Hematopoietic multipotent progenitor cell treated with erythropoietin and hydrocortisone succinate and interleukin-3 and kit ligand, for 4 days (in vitro differentiated cells): ENCODE results near the gene ZNF275.
A peak's percentile ranks its signal among the peaks of the same experiment; 100 is the strongest.
"Not testable (repeated sequence)": the region's sequence is repeated elsewhere in the genome, so short reads cannot be mapped to it uniquely, and the experiment has no call there.

Experiments
- DNase-seq: peaks from one replicate; pipeline ENCODE4 v3.0.0-alpha.2; 2015

Gene ZNF275

DNA sequence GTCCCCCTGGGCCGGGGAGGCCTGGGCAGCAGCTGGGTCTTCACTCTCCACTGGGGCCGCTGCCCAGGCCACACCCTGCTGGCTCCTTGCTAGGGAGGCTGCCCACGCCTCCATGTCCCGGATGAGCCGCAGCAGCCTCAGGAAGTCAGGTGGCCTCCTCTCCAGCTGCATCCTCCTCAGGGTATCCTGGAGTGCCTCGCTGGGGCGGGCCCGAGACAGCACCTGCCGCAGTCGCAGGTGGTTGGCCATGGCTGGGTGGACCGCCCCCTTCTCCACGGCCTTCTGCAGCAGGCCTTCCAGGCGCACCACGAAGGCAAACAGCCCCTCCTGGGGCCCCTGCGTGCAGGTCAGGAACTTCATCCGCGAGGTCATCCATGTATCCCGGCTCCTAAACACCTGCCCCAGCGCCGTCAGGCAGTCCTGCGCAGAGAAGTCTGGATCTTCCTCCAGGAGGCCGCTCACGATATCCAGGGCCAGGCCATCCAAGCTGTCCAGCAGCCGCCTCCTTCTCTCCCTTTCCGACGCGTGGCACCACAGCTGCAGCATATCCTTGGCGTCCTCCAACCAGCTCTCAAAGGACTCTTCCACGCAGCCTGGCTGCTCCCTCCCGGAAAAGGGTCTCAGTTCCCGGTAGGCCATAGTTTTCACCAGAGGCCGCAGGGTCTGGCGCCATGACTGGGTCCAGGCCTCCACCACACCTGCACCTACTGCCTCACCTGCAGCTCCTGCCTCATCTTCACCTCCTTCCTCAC, 14.5 kb upstream of the ZNF275 start:
- no peak for DNase-seq

DNA sequence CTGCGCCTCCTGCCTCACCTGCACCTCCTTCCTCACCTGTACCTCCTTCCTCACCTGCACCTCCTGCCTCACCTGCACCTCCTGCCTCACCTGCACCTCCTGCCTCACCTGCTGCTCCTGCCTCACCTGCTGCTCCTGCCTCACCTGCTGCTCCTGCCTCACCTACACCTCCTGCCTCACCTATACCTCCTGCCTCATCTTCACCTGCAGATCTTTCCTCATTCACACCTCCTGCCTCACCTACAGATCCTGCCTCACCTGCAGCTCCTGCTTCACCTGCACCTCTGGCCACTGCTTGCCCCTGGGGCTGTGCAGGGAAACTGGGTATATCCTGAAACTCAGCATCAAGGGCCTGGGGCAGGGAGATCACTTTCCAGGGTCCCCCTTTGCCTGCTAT, 13.9 kb upstream of the ZNF275 start:
- not testable (repeated sequence) for DNase-seq

DNA sequence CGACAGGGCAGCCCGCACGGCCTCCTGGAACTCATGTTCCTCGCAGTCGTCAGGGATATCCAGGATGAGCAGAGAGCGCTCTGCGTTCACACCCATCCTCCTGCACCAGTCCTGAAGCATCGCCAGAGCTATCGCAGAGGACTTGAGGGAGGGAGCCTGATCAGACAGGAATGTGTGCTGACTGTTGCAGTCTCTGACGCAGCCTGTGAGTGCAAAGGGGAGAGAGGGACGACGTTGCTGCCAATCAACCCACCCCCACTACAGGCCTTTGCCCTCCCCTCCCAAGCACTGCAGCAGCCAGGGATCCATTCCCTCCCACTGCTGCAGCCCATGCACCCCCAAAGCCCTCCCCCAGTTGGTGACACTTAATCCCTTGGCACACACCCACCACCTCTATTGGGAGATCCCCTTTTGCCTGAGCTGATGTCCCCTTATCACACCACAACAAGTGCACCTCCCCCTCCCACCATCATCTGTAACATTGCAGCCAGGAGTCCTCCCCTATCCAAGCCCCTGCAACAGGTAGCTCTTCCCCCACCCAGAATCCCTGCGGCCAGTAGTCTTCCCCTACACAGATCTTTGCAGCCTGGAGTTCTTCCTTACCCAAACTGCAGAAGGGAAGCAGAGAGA, 13.3 kb upstream of the ZNF275 start:
- DNase-seq, result no peak

DNA sequence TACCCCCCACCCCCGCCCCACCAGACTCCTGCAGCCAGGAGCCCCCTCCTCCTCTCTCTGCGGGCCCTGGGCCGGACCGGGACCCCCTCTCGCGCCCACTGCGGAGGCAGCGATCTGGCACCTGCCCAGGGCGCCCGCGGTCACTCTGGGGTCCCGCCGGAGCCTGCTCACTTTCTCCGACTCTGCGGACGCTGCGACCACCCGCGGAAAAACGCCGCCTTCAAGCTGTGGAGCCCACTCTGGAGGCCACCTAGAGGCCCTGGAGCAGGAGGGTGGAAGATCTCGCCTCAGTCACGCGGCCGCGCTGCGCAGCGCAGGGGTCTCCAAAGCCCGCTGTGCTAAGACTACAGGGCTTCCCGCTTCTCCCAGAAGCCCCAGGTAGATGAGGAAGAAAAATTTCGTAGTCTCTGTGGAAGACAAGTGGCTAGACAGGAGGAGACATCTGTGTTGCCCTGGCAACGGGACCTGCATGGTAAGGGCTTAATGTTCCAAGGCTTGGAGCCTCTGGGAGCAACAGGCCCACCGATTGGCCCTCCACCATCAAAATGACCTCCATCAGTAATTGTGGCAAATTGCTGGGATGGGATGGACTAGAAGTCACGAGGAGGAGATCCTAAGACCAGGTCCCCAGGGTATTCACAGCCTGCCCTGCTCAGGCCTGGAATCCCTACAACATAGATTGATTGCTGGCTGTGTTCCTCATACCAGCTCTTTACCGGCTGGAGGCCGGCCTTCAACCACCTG, 12.4 kb upstream of the ZNF275 start, which contains the start of gene PNMA6F:
Gene PNMA6F (minus strand): TSS at position 387 of the 744 bp plus-strand sequence. CDS start 1,093 bp downstream, outside the sequence.
- DNase-seq, result no peak

DNA sequence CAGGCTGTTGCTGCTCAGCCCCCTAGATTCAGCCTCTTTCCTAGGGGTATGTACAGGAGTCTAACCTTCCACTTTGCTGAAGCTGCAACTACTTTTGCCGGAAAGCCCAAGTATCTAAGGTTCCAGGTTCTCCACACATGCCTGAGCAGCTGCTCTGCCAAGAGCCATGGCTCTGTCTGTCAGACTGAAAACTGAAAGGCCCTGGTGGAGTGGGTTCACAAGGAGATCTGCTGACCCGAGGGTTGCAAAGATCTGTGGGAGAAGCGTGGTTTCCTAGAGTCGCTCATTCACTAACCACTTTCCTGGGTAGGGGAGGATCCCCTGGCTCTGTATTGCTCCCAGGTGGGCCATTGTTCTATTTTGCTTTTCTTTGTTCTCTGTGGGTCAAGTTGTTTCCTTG, 6.4 kb upstream of the ZNF275 start:
- no peak for DNase-seq

DNA sequence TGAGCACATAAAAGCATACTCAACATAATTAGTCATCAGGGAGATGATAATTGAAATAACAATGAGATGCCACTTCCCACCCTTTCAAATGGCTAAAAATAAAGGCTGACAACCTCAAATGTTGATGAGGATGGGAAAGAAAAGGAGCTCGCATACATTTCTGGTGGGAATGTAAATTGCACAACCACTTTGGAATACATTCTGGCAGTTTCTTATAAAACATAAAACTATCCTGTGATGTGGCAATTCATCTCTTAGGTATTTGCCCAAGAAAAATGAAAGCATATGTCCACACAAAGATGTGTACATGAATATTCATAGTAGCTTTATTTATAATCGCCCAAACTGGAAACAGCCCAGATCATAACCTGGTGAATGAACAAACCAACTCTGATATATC, 687 bp upstream of the ZNF275 start:
- DNase-seq, result no peak

DNA sequence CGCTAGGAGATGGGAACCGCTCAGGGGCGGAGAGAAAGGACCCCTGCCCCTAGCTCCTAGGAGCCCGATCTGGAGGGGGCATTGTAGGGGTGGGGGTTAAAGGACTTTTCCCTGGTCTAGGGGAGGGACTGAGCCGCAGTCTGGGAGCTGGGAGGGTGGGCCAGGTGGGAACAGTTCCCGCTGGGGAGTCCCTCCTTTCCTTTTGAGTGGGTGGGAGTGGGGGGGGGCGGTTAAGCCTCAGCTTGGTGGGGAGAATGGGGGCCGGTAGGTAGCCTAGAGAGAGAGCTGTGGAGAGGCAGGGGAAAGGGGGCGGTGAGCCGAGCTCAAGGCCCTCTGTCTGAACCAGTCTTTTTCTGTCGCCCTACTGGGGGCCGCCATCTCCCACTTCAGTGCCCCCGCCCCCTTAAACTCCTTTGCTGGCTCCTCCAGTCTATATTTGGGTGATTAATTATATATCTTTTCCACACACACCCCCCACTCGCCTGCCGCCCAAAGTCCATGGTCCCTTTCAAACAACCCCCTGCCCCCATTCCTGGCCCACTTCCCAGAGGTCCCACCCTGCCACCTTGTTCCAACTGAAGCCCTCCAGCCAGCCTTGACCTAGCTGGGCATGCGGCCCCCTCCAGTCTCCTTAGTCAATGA, 822 bp downstream of the ZNF275 start:
- DNase-seq, result peak; percentile 5

DNA sequence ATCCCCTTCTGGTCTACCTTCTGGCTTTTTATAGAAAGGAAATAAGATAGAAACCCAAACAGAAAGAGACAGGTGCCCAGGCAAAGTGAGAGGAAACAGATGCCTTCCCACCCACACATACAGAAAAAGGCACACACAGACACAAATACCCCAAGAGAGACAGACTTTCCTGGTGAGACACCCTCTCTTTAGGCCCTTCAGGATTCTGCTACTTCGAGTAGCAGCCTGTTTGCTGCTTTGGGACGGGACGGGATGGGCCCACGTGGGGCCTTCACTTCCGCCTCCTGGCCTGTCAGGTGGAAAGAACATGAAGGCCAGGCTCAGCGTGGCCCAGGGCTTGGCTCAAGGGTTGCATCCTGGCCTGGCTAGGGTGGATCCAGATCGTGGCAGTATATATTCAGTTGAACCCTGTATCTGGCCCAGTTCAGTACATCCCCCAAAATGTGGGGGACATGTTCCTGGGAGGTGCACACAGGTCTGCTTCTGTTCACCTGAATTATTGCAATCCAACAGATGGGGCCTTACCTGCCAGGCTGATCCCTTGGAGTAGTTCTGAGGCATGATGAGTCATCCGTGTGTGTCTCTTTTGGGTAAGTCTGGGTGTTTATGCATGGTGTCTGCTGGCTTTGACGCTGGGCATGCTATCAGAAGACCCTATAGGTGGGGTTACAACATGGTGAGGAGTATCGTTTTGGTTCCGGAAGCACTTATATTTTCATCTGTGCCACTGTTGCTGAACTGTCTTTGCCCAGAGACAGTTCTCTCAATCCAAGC, 2.4 kb downstream of the ZNF275 start:
- no peak for DNase-seq

DNA sequence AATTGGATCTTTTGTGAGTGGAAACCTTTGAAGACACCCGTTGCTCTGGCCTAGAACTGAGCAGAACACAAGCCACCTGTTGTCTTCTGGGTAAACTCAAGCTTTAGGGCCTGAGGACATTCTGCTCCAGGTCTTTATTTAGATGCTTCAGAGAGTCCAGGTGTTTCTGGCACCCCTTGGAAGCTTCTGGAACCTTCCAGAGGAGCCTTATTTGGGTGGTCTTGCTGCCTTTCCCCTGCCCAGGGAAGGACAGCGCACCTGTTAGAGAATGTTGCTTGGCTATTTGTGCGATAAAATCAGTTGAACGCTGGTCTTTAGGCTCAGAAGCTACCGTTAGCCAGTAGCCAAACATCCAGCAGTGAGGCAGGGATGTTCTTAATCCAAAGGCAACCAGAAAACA, 3.0 kb downstream of the ZNF275 start:
- DNase-seq, result no peak

DNA sequence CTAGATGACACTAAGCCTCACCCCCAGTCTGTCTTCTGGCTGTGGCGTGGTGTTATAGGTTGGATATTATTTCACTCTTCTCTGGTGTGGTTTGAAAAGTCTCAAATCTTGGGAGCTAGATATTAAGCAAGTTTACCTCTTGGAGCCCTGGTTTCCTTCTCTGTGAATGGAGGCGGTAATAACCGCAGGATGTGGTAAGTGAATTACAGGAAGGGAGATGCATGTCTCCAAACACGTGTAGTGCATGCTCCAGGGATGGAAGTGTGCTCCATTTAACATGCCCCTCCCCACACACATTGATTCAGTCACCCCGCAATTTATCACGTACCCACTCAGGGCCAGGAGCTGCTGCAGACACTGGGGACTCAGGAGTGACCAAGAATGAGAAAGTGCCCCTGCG, 4.9 kb downstream of the ZNF275 start:
- peak; percentile 5 for DNase-seq

DNA sequence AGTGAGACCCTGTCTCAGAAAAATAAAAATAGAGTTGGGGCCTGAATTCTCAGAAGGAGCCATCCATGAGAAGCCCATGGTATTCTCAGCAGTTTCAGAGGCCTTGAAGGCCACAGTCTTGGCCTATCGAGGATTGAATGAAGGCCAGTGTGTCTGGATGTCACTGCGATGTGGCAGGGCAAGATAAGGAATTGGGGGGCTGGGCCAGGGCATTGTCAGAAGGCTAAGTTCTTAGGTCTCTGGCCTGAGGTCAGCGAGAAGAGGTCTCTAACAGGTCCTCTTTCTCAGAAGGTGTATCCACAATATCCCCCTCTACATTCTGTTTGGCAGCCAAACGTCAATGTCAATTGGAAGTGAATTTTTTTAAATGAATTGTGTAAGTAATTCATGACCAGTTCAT, 5.7 kb downstream of the ZNF275 start:
- DNase-seq, result peak; percentile 9

DNA sequence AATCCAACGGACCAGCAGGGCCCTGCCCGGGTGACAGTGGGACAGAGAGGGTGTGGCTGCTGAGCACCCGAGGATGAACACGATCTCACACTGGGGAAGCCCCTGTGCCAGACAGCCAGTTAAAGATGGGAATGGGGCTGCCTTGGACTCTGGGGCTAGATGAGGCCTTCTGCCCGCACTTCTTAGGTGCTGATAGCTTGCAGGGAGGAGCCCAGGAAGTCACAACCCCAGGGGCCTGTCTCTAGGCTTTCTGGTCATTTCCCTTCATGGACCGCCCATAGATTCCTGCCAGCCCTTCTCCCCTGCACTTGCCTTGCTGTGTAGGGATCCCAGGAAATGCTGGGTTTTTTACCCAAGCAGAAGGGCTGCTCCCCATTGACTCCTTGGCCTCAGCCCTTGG, 6.2 kb downstream of the ZNF275 start:
- no peak for DNase-seq

DNA sequence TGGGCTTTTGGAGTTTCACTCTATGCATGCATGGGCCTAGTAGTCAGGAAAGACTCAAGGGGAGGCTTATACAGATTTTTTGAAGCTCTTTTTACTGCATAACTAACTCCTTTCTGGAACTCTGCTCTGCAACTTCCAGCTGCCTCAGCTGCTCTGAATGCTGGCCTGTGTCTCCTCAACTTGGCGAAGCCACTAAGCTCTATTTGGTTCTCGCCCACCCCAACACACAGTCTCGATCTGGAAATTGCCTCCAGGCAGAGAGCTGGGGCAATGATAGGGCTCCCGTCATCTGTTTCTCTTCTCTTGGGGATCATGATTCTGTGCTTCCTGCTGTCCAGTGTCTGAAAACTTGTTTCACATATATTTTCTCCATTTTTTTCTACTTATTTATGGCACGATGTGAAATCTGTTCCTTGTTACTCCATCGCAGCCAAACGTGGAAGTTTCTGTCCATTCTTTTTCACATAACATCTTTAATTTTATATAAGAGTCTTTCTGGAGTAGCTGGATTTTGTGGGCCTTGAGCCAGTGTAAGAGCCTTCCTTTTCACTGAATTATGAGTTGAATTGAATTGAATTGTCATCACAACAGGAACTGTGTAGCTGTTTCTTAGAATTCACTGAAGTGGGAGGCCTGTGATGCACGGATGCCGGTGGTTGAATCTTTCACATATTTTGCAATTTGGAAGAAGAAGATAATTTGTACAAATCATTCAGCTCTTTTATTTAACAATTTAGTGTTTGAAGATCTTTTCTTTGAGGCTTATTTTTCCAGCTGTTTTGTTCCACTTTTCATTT, 9.0 kb downstream of the ZNF275 start:
- DNase-seq, result no peak

DNA sequence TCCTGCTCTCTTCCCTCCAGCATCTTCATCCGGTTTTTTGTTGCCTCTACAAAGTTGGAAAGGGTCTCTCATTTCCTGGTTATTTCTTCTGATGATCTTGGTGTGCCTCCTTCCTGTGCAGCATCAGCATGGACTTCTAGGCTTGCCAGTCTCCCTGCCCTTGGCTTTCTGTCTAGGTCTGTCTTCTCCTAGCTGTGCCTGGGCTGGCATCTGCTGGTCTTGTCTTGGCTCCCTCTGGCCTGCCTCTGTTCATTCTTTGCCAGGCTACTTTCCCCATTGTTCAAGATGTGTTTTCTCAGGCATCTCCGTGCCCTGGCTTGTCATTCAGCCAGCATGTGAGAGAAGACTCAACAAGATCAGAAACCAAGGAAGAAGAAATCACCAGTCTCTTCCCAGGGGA, 9.7 kb downstream of the ZNF275 start:
- no peak for DNase-seq

DNA sequence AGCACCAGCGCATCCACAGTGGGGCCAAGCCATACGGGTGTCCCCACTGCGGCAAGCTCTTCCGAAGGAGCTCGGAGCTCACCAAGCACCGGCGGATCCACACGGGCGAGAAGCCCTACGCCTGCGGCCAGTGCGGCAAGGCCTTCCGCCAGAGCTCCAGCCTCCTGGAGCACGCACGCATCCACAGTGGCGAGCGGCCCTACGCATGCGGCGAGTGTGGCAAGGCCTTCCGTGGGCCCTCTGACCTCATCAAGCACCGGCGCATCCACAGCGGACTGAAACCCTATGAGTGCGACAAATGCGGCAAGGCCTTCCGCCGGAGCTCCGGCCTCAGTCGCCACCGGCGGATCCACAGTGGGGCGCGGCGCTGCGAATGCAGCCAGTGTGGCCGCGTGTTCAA, 13.6 kb downstream of the ZNF275 start:
- DNase-seq, result no peak

DNA sequence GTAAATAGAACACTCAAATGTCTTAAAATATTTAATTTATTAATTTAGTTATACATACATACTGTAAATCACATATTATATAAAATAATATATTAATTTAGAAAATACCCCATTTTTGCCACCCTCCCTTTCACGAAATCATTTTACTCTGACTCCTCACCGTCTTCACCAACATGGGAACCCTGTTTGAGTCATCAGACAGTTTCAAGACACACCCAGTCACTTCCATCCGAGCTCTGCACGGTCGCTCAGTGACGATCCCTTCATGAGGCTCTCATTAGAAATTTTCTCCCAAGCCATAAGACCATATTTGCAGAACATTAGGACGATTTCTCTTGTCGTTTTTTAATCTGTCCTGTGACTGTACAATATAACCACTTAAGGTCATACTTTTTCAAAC, 14.5 kb downstream of the ZNF275 start:
- DNase-seq, result no peak

DNA sequence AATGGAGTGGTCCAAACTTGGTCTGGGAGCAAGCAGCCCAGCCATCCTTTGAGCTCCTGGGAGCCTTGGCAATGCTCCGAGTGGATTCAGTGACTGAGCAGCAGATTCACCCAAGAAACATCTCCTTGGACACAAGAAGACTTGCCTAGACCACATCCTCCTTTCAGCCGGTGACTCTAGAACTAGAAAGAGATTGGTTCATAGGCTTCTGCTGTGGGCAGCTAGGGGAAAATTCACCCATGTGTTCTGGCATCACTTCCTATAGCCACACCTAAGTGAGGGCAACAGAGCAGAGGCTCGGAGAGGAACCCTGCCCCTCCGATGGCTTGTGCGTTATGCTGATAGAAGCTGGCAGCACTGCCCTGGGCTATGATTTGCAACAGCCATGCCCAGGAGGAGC, 16.0 kb downstream of the ZNF275 start:
- DNase-seq, result no peak

DNA sequence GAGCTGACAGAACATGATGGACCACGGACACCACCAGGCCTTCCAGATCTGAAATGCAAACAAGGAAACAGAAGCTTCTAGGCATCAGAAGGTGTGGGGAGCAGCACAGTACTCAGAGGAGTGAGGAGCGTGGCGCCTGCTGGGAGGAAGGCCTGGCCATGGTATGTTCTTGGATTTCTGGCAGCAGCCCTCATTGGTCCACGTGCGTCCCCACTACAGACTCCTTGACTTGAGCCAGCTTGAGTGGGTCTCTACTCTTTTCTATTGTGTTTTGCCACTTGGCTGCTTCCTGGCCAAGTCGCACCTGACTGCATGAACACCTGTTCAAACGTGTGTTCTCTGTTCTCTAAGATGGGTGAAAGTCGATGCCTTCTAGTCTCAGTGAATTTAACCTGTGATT, 18.0 kb downstream of the ZNF275 start:
- no peak for DNase-seq

DNA sequence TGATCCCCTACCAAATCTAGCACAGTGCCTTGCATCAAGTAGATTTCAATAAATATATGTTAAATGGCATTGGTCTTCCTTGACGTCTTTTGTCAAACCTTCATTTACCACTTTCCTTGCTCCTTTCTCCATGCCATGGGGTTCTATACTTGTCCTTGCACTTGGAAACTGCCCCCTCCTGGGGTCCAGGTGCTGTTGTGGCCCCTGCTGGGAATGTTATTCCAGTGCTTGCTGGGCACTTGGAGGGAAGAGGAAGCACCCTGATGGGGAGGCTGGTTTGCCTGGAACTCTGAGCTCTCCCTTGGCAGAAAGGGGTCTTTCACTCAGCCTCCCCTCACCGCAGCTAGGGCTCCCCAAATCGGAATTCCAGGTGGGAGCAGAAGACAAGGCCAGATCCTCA, 18.9 kb downstream of the ZNF275 start:
- no peak for DNase-seq

DNA sequence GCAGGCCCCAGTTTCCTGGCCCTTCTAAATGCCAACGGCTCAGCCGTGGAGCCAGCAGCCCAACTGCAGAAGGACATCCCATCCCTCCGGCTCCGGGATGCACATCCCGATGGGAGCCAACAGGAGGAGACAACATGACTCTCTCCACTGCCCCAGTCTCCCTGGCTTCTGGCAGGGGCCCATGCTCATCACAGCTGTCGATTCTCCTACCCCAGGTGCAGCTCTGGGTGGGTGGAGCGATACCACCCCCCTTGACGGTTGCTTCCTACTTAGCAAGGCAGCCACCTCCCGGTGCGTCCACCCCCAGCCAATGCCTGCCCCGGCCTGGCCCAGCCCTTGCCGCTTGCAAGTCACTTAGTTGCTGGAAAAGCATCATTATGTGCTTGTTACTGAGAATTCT, 19.5 kb downstream of the ZNF275 start:
- DNase-seq, result no peak

DNA sequence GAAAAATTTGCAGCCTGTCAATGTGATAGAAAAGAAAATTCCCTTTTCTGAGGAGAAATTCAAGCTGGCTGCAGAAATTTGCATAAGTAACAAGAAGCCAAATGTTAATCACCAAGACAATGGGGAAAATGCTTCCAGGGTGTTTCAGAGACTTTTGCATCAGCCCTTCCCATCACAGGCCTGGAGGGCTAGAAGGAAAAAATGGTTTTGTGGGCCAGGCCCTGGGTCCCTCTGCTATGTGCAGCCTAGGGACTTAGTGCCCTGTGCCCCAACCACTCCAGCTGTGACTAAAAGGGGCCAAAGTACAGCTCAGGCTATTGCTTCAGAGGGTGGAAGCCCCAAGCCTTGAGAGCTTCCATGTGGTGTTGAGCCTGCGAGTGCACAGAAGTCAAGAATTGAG, 23.9 kb downstream of the ZNF275 start:
- no peak for DNase-seq
